ENCODE results near the gene PRMT7. TPM values are rescaled to one million over a fixed set of nuclear protein-coding genes. Genes with fewer than 3 reads are reported as not detected.

Gene PRMT7
- total and polyA plus RNA-seq, 2 of the 8 experiments (the other 6 are each of a cell fraction or from before 2014, with no cell fraction given), result 48.2 to 49.3 TPM

GRCh38 chr16:68393333-68393732, 82.5 kb downstream of the PRMT7 start (continued):
- TF ChIP-seq PHF8 (conservative IDR thresholded peaks at IDR 0.05; ENCODE audit: low read depth, low read length) (no peak), SP1 (IDR thresholded peaks at IDR 0.05; ENCODE audit: low read depth, low read length) (no peak), SIX5 (IDR thresholded peaks at IDR 0.05; ENCODE audit: low read depth, low read length) (no peak), SIRT6 (IDR thresholded peaks at IDR 0.05; ENCODE audit: low read length) (no peak)
